Spleen (tissue), 11 donors: Measurements from ENCODE around the gene HS2ST1. TPM values are rescaled to one million over a fixed set of nuclear protein-coding genes. Genes with fewer than 3 reads are reported as not detected.

Source experiments
- DNase-seq: peaks from one replicate; pipeline ENCODE4 v3.0.0-alpha.2; 2020
- H3K27ac ChIP-seq, 8 donors: fragments of 200-600 bp; sonication (generic) in 7 of 8; 1 replicate in 4 of 8; 2 replicates in 4 of 8; pipeline versions ENCODE4 v1.5.0 to v1.8.0; 2016 to 2021; ENCODE audit warnings: inconsistent platforms in 4 of 8, mild to moderate bottlenecking in 4 of 8, moderate library complexity in 1 of 8
- H3K27me3 ChIP-seq, 7 donors: fragments of 200-600 bp; sonication (generic) in 6 of 7; replicated peaks in 1 of 7; 1 replicate in 4 of 7; 2 replicates in 3 of 7; pipeline versions ENCODE4 v1.5.0 to v1.8.0; 2016 to 2021; ENCODE audit warnings: inconsistent platforms in 3 of 7, mild to moderate bottlenecking in 1 of 7
- H3K36me3 ChIP-seq, 6 donors: fragments of 200-600 bp; sonication (generic) in 5 of 6; 1 replicate in 4 of 6; 2 replicates in 2 of 6; pipeline versions ENCODE4 v1.5.0 to v1.8.0; 2016 to 2021; ENCODE audit warnings: inconsistent platforms in 2 of 6
- H3K4me1 ChIP-seq, 6 donors: fragments of 200-600 bp; sonication (generic) in 5 of 6; 1 replicate in 3 of 6; 2 replicates in 3 of 6; pipeline versions ENCODE4 v1.5.0 to v1.8.0; 2016 to 2021; ENCODE audit warnings: inconsistent platforms in 3 of 6
- H3K4me3 ChIP-seq, 8 donors: fragments of 200-600 bp; sonication (generic) in 7 of 8; 1 replicate in 4 of 8; 2 replicates in 4 of 8; pipeline versions ENCODE4 v1.5.0 to v1.8.0; 2016 to 2021; ENCODE audit warnings: inconsistent platforms in 4 of 8, mild to moderate bottlenecking in 4 of 8, moderate library complexity in 2 of 8
- H3K9me3 ChIP-seq, 8 donors: fragments of 200-600 bp; sonication (generic) in 7 of 8; 1 replicate in 4 of 8; 2 replicates in 4 of 8; pipeline versions ENCODE4 v1.5.0 to v1.8.0; 2016 to 2021; ENCODE audit warnings: inconsistent platforms in 4 of 8
- POLR2A ChIP-seq, 3 donors: fragments of 450-650 bp; IDR thresholded peaks; one replicate each; pipeline ENCODE4 v1.5.1; 2017; ENCODE audit warnings: antibody characterized with exemption in 3 of 3, mild to moderate bottlenecking in 1 of 3
- POLR2AphosphoS5 ChIP-seq, 3 donors: sonication (generic); formaldehyde crosslinking; IDR thresholded peaks; one replicate each; pipeline ENCODE4 v1.5.1; 2017; ENCODE audit warnings: antibody characterized with exemption in 3 of 3
- WGBS, 5 donors: extraction: QIAGEN DNeasy Blood & Tissue Kit in 3 of 5; methylation state at CpG; one replicate each; pipeline versions ENCODE4 v1.1.5 to v1.1.7; 2013 to 2018; 5-methylcytosine and 5-hydroxymethylcytosine counted together
- intact Hi-C: fragments of 100-400 bp; cut with DNase I; formaldehyde crosslinking; loops from one replicate; pipeline ENCODE4 v1.15.0; 2023; ENCODE audit warnings: low total_unique reads
- polyA plus RNA-seq, 3 donors: library from polyadenylated mRNA; stranded (reverse); fragments of 200-250 nt; gene quantifications; one replicate each; pipeline ENCODE4 v1.2.1, GENCODE V29; 2013
- total RNA-seq, 7 donors: library from RNA; depleted of rRNA in 3 of 7; stranded (reverse); fragments of >200 nt in 3 of 7; fragmentation: NEBNext Ultra II Directional in 4 of 7; extraction: Animal tissue kit (Norgen Biotek cat#: 25700) in 4 of 7; gene quantifications; one replicate each; pipeline versions ENCODE4 v1.1.0 to v1.2.1, GENCODE V29; 2016 to 2021
- TF ChIP-seq, protein P1 (sequence below), 11 experiments: fragments of 200-600 bp in 7 of 11; fragments of 450-650 bp in 4 of 11; sonication (generic) in 4 of 11; IDR thresholded peaks in 8 of 11; conservative IDR thresholded peaks in 3 of 11; 1 replicate in 7 of 11; 2 replicates in 4 of 11; pipeline versions ENCODE4 v1.4.0 to v1.8.0; 2016 to 2021; ENCODE audit warnings: antibody characterized with exemption in 11 of 11, inconsistent platforms in 4 of 11, mild to moderate bottlenecking in 1 of 11
- donor health status: healthy with polysubstance abuse.
- donor health status: DM: no; HTN: no; CAD: no; lungs with moderate emphysema.
- donor health status: DM: no; HTN: no; CAD: no.
- donor health status: Bipolar disorder and iron deficiency.
- donor health status: healthy.
- donor health status: DM: no; HTN: no; CAD: no.
- donor health status: DM: yes; HTN: yes; CAD: no.

HS2ST1 gene
- total and polyA plus RNA-seq, 10 donors, result 4.6 to 32.9 (median 22.3) TPM

DNA sequence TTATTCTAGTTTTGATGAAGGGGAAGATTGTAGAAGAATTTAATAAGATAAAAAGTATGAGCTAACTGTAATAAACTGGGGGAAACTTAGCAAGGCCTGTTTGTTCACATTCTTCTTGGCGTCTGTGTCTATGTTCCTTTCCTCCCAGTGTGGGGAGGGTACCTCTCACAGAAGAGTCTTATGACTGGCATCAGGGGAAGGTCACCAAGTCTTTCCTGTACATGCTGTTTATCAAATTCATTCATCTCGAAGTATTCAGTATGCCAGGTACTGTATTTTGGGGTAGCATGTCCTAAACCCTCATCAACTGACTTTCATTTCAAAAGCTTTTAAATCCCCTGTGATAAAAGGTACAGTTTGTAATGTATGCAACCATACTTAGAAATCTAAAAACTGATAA, 78.4 kb downstream of the HS2ST1 start:
- no peaks in the 10 kb centered on the region for H3K36me3 ChIP-seq
- no peaks in the 10 kb centered on the region for H3K27me3 ChIP-seq
- intact Hi-C loops, result no loop called here
- H3K4me1 ChIP-seq, result no peaks in the 10 kb centered on the region
- no peak for TF ChIP-seq POLR2A (IDR thresholded peaks at IDR 0.05)
- TF ChIP-seq POLR2AphosphoS5 (IDR thresholded peaks at IDR 0.05), result no peak
- TF ChIP-seq, protein P1, sequence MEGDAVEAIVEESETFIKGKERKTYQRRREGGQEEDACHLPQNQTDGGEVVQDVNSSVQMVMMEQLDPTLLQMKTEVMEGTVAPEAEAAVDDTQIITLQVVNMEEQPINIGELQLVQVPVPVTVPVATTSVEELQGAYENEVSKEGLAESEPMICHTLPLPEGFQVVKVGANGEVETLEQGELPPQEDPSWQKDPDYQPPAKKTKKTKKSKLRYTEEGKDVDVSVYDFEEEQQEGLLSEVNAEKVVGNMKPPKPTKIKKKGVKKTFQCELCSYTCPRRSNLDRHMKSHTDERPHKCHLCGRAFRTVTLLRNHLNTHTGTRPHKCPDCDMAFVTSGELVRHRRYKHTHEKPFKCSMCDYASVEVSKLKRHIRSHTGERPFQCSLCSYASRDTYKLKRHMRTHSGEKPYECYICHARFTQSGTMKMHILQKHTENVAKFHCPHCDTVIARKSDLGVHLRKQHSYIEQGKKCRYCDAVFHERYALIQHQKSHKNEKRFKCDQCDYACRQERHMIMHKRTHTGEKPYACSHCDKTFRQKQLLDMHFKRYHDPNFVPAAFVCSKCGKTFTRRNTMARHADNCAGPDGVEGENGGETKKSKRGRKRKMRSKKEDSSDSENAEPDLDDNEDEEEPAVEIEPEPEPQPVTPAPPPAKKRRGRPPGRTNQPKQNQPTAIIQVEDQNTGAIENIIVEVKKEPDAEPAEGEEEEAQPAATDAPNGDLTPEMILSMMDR (IDR thresholded peaks at IDR 0.05 in 8 of 11, conservative IDR thresholded peaks at IDR 0.05 in 3 of 11), result no peak
- no peak overlapping the region for H3K27ac ChIP-seq
- no peak for DNase-seq
- H3K4me3 ChIP-seq, result no peak overlapping the region
- no peaks in the 10 kb centered on the region for H3K9me3 ChIP-seq
- WGBS, 5 donors, result 66 to 82% (median 67%) methylated on average over 2 of the region's 2 CpGs

DNA sequence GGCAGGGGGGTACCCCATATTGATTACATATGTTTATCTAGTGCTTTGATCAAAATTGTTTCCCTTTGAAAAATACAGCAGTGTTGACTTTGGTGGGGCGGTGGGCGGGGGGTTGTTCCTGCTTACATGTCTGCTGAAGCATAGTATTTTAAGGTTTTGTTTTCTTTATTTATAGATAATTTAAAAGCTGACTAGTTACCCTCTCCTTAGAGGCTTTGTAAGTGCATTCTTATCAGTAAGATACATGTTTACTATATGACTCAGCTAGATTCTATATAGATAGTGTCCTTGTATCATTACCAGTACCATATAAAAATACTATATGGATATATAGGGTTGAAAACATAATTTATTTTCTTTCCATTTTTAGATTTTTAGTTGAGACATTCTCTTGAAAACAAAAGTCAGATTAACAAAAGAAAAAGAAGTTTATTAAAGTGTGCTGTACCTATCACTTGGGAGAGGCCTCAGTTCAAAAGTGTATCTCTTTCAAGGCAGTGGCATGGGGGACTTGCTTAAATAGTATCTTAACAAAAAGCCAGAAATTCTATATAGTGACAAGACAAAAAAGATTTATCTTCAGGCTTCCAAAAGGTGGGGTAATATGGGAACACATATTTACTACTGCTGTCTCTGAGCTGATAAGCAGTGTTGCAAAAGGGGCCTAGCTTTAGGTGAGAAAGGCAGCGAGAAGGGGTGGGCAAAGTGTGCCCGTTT, 79.0 kb downstream of the HS2ST1 start:
- Histone ChIP-seq H3K27me3 (no peaks in the 10 kb centered on the region), H3K9me3 (no peaks in the 10 kb centered on the region), H3K27ac (no peak overlapping the region), H3K4me1 (no peaks in the 10 kb centered on the region), H3K4me3 (no peak overlapping the region), H3K36me3 (no peaks in the 10 kb centered on the region)
- DNase-seq, result no peak
- TF ChIP-seq POLR2A (IDR thresholded peaks at IDR 0.05), result no peak
- TF ChIP-seq POLR2AphosphoS5 (IDR thresholded peaks at IDR 0.05), result no peak
- TF ChIP-seq, protein P1 (IDR thresholded peaks at IDR 0.05 in 8 of 11, conservative IDR thresholded peaks at IDR 0.05 in 3 of 11), result no peak
- WGBS, 5 donors, result 89 to 95% (median 93%) methylated on average over 4 of the region's 4 CpGs
- intact Hi-C loops, result no loop called here

DNA sequence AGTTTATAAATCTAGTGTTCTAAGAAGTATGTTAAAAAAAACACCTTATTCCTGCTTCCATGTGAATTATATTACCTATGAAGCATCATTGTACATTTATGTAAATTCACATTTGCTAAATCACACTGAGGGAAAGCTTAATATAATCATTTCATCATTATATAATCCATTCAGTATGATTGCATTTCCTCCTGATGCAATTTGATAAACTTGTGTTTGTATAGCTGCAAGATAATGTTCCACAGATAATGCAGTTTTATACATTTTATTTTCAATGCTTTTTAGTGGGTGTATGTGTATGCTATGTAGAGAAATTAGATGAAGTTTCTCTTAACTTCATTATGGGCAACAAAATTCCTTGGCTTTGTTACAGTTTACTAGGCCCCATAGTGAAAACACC, 79.6 kb downstream of the HS2ST1 start:
- no peak for DNase-seq
- H3K4me3 ChIP-seq, result no peak overlapping the region
- H3K27me3 ChIP-seq, result no peaks in the 10 kb centered on the region
- H3K9me3 ChIP-seq, result no peaks in the 10 kb centered on the region
- H3K27ac ChIP-seq, result no peak overlapping the region
- H3K4me1 ChIP-seq, result no peaks in the 10 kb centered on the region
- intact Hi-C loops, result no loop called here
- no peaks in the 10 kb centered on the region for H3K36me3 ChIP-seq
- TF ChIP-seq, protein P1 (IDR thresholded peaks at IDR 0.05 in 8 of 11, conservative IDR thresholded peaks at IDR 0.05 in 3 of 11), result no peak
- no peak for TF ChIP-seq POLR2AphosphoS5 (IDR thresholded peaks at IDR 0.05)
- no peak for TF ChIP-seq POLR2A (IDR thresholded peaks at IDR 0.05)

DNA sequence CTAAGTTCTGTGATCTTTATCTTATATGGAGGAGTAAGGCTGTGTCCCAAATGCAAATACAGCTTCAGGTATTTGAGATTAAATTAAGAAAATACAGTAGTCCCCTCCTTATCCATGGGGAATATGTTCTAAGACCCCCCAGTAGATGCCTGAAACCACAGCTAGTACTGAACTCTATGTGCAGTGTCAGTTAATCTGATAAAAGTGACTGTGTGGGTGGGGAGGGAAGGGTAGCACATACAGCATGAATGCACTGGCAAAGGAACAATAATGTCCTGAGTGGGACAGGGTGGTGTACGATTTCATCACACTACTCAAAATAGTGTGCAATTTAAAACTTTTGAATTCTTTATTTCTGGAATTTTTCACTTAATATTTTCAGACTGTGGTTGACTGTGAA, 83.1 kb downstream of the HS2ST1 start:
- Histone ChIP-seq H3K27me3 (no peaks in the 10 kb centered on the region), H3K9me3 (no peaks in the 10 kb centered on the region), H3K36me3 (peaks cover 0 to 7% (median 0%) of the 10 kb centered on the region in 6 donors), H3K27ac (no peak overlapping the region), H3K4me3 (no peak overlapping the region), H3K4me1 (no peaks in the 10 kb centered on the region)
- no peak for DNase-seq
- TF ChIP-seq POLR2A (IDR thresholded peaks at IDR 0.05), result no peak
- TF ChIP-seq, protein P1 (IDR thresholded peaks at IDR 0.05 in 8 of 11, conservative IDR thresholded peaks at IDR 0.05 in 3 of 11), result no peak
- TF ChIP-seq POLR2AphosphoS5 (IDR thresholded peaks at IDR 0.05), result no peak
- intact Hi-C loops, result no loop called here
- WGBS, 5 donors, result 64 to 83% (median 70%) methylated on average over 1 of the region's 1 CpG
